Endothelial cell of umbilical vein (primary cell): ENCODE data around the gene ULBP1. TPM values are rescaled to one million over a fixed set of nuclear protein-coding genes. Genes with fewer than 3 reads are reported as not detected.
A peak's percentile ranks its signal among the peaks of the same experiment; 100 is the strongest.

ENCODE experiments used
- BruUV-seq: library from RNA; stranded (reverse); fragments of 400-500 nt; replicated peaks from 2 replicates; lab custom pipeline; 2021; lab: Mats Ljungman, UMichigan
- CTCF ChIA-PET: fragments of 300-600, 350-600 bp; sonication (Branson Sonifier 250); formaldehyde crosslinking; loops from one replicate; lab custom pipeline; 2021; ENCODE audit warnings: antibody characterized with exemption, inconsistent platforms; lab: Charles Lee
- POLR2A ChIA-PET: fragments of 300-600, 350-600 bp; sonication (Branson Sonifier 250); formaldehyde crosslinking; loops from one replicate; lab custom pipeline; 2021; ENCODE audit warnings: antibody characterized with exemption, inconsistent platforms; lab: Charles Lee
- DNase-seq: peaks from one replicate; pipeline ENCODE4 v3.0.0-alpha.2; 2011; ENCODE audit warnings: low read depth, low spot score
- FAIRE-seq: peaks from 2 replicates; lab custom pipeline; 2011; peaks lifted over from hg19 to GRCh38; lab: Jason Lieb, UNC
- H2AFZ ChIP-seq: 2 replicates; pipeline ENCODE4 v1.6.0; 2012; ENCODE audit warnings: low read depth, low read length, control low read depth, inconsistent platforms
- H3K27ac ChIP-seq: 2 replicates; pipeline ENCODE4 v1.5.1; 2011; ENCODE audit warnings: low read depth, mild to moderate bottlenecking, control low read depth, low read length, moderate library complexity; ENCODE audit not compliant: insufficient read depth
- H3K27me3 ChIP-seq, 2 experiments: 2 replicates each; pipeline versions ENCODE4 v1.6.0 to v1.6.1; 2011; ENCODE audit warnings: low read length in 2 of 2, mixed read lengths in 1 of 2; ENCODE audit not compliant: control insufficient read depth in 2 of 2, insufficient read depth in 2 of 2
- H3K36me3 ChIP-seq, 2 experiments: 2 replicates in 1 of 2; 3 replicates in 1 of 2; pipeline ENCODE4 v1.5.1; 2011; ENCODE audit warnings: low read length in 2 of 2, mild to moderate bottlenecking in 1 of 2, moderate library complexity in 1 of 2; ENCODE audit not compliant: control insufficient read depth in 2 of 2, insufficient read depth in 2 of 2; ENCODE audit errors: extremely low read depth in 1 of 2
- H3K4me1 ChIP-seq: 3 replicates; pipeline ENCODE4 v1.5.1; 2011; ENCODE audit warnings: mild to moderate bottlenecking, low read length; ENCODE audit not compliant: control insufficient read depth, insufficient read depth; ENCODE audit errors: extremely low read depth
- H3K4me2 ChIP-seq: 2 replicates; pipeline ENCODE4 v1.6.1; 2011; ENCODE audit warnings: low read length, control low read depth, mixed read lengths; ENCODE audit not compliant: insufficient read depth
- H3K4me3 ChIP-seq, 3 experiments: fragments of 200-600 bp in 1 of 3; sonication (generic), shearing (Covaris generic) in 1 of 3; replicated peaks in 1 of 3; 2 replicates each; pipeline ENCODE4 v1.5.1; 2011 to 2016; ENCODE audit warnings: control low read depth in 3 of 3, low read length in 3 of 3, mild to moderate bottlenecking in 2 of 3, inconsistent platforms in 1 of 3, low read depth in 1 of 3, moderate library complexity in 1 of 3; ENCODE audit not compliant: insufficient read depth in 1 of 3
- H3K79me2 ChIP-seq: 2 replicates; pipeline ENCODE4 v1.6.0; 2012; ENCODE audit warnings: low read length, inconsistent platforms; ENCODE audit not compliant: control insufficient read depth, insufficient read depth
- H3K9ac ChIP-seq: replicated peaks from 2 replicates; pipeline ENCODE3; 2011; ENCODE audit warnings: low read length, control low read depth; ENCODE audit not compliant: insufficient read depth; ENCODE audit errors: extremely low read depth
- H3K9me1 ChIP-seq: replicated peaks from 3 replicates; pipeline ENCODE4 v1.6.0; 2011; ENCODE audit warnings: mild to moderate bottlenecking, low read length; ENCODE audit not compliant: control insufficient read depth, insufficient read depth; ENCODE audit errors: extremely low read depth
- H3K9me3 ChIP-seq: replicated peaks from 2 replicates; pipeline ENCODE4 v1.5.1; 2012; ENCODE audit warnings: low read length, inconsistent platforms; ENCODE audit not compliant: control insufficient read depth, insufficient read depth
- H4K20me1 ChIP-seq: replicated peaks from 2 replicates; pipeline ENCODE3; 2011; ENCODE audit warnings: mild to moderate bottlenecking, low read length; ENCODE audit not compliant: control insufficient read depth, insufficient read depth; ENCODE audit errors: extremely low read depth
- EZH2 ChIP-seq: IDR thresholded peaks from 2 replicates; pipeline ENCODE4 v1.6.1; 2012; ENCODE audit warnings: borderline replicate concordance, low read depth, mild to moderate bottlenecking, moderate library complexity, low read length, inconsistent platforms; ENCODE audit not compliant: severe bottlenecking
- FOS ChIP-seq: IDR thresholded peaks from 2 replicates; pipeline ENCODE4 v1.6.1; 2011; ENCODE audit warnings: mild to moderate bottlenecking, low read length, moderate library complexity, borderline replicate concordance; ENCODE audit not compliant: insufficient read depth
- GATA2 ChIP-seq: IDR thresholded peaks from 2 replicates; pipeline ENCODE4 v1.7.0; 2011; ENCODE audit warnings: low read depth, mild to moderate bottlenecking, moderate library complexity, mixed read lengths, low read length; ENCODE audit not compliant: insufficient read length, insufficient read depth
- JUN ChIP-seq: IDR thresholded peaks from 2 replicates; pipeline ENCODE4 v1.6.1; 2011; ENCODE audit warnings: borderline replicate concordance, low read depth; ENCODE audit not compliant: insufficient read length, insufficient read depth
- MYC ChIP-seq: IDR thresholded peaks from one replicate; pipeline ENCODE4 v1.6.1; 2011; ENCODE audit warnings: mild to moderate bottlenecking, low read depth, low read length
- POLR2A ChIP-seq: IDR thresholded peaks from 2 replicates; pipeline ENCODE4 v1.6.1; 2012; ENCODE audit warnings: low read depth, mild to moderate bottlenecking, control low read depth, low read length
- POLR2AphosphoS5 ChIP-seq: IDR thresholded peaks from 2 replicates; pipeline ENCODE4 v1.6.1; 2012; ENCODE audit warnings: low read depth, mild to moderate bottlenecking, control low read depth, low read length, moderate library complexity; ENCODE audit not compliant: insufficient read depth
- dilution Hi-C: fragments of 300-500 bp; cut with MboI; formaldehyde crosslinking; loops from one replicate; pipeline ENCODE4 v1.15.0; 2019; ENCODE audit warnings: low sequenced_read_pairs; ENCODE audit not compliant: extremely low pct_ligation_motif_present
- intact Hi-C: fragments of 100-400 bp; cut with micrococcal nuclease; formaldehyde crosslinking; loops from one replicate; pipeline ENCODE4 v1.10.0; 2022
- polyA plus RNA-seq, 4 experiments: library from polyadenylated mRNA; depleted of rRNA in 3 of 4; stranded (reverse) in 3 of 4; unstranded in 1 of 4; fragments of >200 nt; gene quantifications; 2 replicates each; pipeline versions ENCODE4 v1.2.1 to v1.2.3, GENCODE V29; 2011 to 2012; ENCODE audit warnings: missing spikeins in 1 of 4
- total RNA-seq: library from RNA; stranded (reverse); gene quantifications from 2 replicates; pipeline ENCODE4 v1.2.3, GENCODE V29; 2021
- TF ChIP-seq, protein P1 (sequence below): IDR thresholded peaks from 2 replicates; pipeline ENCODE4 v1.6.1; 2011; ENCODE audit not compliant: insufficient read depth, insufficient read length
- TF ChIP-seq, protein P2 (sequence below), 2 donors: IDR thresholded peaks; 1 replicate in 1 of 2; 2 replicates in 1 of 2; pipeline ENCODE4 v1.5.1; 2011; ENCODE audit warnings: low read length in 2 of 2, mild to moderate bottlenecking in 2 of 2, moderate library complexity in 2 of 2, control low read depth in 1 of 2, inconsistent platforms in 1 of 2, low read depth in 1 of 2; ENCODE audit not compliant: insufficient read depth in 1 of 2; ENCODE audit errors: extremely low read depth in 1 of 2

Gene ULBP1
- total and polyA plus RNA-seq, 2 donors (not counting 3 experiments of a cell fraction or from before 2014, with no cell fraction given): 0.33 to 1.4 TPM

DNA sequence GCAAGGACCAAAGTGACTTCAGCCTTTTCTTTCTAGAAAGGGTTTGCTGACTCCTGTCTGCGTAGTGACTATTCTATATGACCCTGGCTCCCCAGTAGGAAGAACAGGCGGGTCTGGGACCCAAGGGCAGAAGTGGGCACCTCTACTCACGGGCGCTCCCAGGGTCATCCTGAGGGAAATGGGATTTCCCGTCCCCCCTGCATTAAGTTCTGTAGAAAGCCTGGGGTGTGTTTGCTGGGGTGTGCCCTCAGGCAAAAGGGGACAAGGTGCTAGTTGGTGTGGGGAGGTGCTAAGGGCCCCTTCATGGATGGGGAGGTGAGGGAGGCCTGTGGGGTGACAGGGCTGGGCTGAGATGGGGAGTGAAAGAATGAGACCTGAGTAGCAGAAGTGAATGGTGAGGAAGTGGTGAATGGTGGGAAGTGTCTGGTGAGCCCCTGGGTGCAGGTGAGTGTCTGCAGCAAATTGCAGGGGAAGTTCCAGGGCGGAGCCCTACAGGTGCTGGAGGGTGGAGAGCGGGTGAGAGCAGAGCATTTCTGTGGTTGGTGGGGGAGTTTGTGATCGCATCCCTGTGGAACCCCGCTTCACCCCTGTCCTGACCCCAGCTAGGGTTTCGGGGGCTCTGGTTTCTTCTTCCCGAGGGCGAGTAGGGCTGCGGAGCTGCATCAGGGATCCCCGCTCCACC is 40.5 kb downstream of the ULBP1 start:
- no peaks in the 10 kb centered on the region for H3K9me3 ChIP-seq
- no TSS peak for BruUV-seq
- FAIRE-seq (no peak), DNase-seq (no peak)
- no peaks in the 10 kb centered on the region for H3K9me1 ChIP-seq
- intact Hi-C loops: loop anchor here (2.0 kb wide), 1 partner anchor 39 kb away; no protein-coding TSS in a partner anchor
- peaks cover 2% of the 10 kb centered on the region for H3K4me1 ChIP-seq
- H3K4me3 ChIP-seq: peak overlapping the region in 1 of 3 experiments; percentile 82
- no peak for TF ChIP-seq MYC
- peak; percentile 42 for TF ChIP-seq EZH2
- peak overlapping the region; percentile 31 for H3K4me2 ChIP-seq
- ChIA-PET POLR2A (no interaction called here), CTCF (interaction anchor here (1.0 kb wide), 1 partner anchor 12 kb away, joined by 5 read pairs; no protein-coding TSS in a partner anchor)
- H3K9ac ChIP-seq: no peak overlapping the region
- no peaks in the 10 kb centered on the region for H4K20me1 ChIP-seq
- H3K79me2 ChIP-seq: no peaks in the 10 kb centered on the region
- H3K27me3 ChIP-seq: peaks cover 4 to 8% of the 10 kb centered on the region in 2 experiments
- dilution Hi-C loops: no loop called here
- H3K27ac ChIP-seq: no peak overlapping the region
- H2AFZ ChIP-seq: peak overlapping the region; percentile 97
- no peaks in the 10 kb centered on the region for H3K36me3 ChIP-seq

DNA sequence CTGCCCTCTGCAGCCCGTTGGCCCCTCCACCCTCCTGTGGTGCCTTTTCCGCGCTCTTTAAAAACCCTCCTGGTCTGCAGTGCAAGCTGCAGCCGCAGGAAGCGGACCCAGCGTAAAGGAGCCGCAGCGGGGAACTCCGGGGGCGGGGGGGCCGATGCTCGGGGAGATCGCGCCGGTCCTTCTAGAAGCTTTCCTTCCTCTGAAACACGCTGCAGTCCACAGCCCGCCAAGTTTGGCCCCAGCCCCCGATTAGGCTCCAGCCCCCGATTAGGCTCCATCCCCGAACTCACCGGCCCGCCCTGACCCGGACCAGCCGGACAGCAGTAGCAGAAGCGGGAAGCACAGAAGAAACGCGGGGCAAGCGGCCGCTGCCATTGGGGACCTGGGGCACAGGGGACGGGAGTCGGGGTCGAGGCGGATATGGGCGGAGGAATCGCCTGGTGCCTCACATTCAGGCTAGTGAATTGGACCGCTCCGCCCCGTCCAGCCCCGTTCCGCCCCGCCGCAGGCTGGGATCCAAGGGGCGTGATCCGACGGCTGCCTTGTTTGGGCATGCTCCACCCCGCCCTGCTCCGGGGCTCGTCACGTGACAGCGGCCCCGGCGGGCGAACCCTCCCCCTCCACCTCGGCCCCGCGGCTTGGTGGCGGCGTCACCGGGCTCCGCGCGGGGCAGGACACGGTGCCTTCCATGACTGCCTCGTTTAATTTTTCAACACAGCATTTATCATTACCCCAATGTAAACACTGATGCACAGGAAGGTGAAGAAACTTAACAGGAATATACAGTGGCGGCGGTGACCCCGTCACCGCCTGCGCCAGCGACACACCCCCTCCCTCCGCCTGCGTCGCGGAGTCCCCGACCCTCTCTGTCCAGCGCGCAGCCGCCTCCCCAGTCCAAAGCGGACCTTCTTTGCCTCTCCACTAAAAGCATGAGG is 41.3 kb downstream of the ULBP1 start:
- CTCF ChIA-PET: interaction anchor here (1.0 kb wide), 1 partner anchor 11 kb away, joined by 5 read pairs; no protein-coding TSS in a partner anchor
- Histone ChIP-seq H3K4me1 (peaks cover 2% of the 10 kb centered on the region), H3K27ac (no peak overlapping the region), H3K9ac (no peak overlapping the region), H3K27me3 (peaks cover 8 to 13% of the 10 kb centered on the region in 2 experiments), H3K4me2 (peak overlapping the region; percentile 68), H2AFZ (peak overlapping the region; percentile 97), H3K36me3 (no peaks in the 10 kb centered on the region), H3K9me1 (no peaks in the 10 kb centered on the region), H4K20me1 (no peaks in the 10 kb centered on the region), H3K79me2 (no peaks in the 10 kb centered on the region), H3K9me3 (no peaks in the 10 kb centered on the region), H3K4me3 (peak overlapping the region; percentile 28 to 82 (median 50))
- POLR2A ChIA-PET: no interaction called here
- TF ChIP-seq, protein P1, sequence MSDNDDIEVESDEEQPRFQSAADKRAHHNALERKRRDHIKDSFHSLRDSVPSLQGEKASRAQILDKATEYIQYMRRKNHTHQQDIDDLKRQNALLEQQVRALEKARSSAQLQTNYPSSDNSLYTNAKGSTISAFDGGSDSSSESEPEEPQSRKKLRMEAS: peak; percentile 76
- TF ChIP-seq GATA2 (no peak), MYC (no peak), FOS (no peak), POLR2A (peak; percentile 39), POLR2AphosphoS5 (peak; percentile 17), EZH2 (peak; percentile 13), JUN (no peak)
- TF ChIP-seq, protein P2, sequence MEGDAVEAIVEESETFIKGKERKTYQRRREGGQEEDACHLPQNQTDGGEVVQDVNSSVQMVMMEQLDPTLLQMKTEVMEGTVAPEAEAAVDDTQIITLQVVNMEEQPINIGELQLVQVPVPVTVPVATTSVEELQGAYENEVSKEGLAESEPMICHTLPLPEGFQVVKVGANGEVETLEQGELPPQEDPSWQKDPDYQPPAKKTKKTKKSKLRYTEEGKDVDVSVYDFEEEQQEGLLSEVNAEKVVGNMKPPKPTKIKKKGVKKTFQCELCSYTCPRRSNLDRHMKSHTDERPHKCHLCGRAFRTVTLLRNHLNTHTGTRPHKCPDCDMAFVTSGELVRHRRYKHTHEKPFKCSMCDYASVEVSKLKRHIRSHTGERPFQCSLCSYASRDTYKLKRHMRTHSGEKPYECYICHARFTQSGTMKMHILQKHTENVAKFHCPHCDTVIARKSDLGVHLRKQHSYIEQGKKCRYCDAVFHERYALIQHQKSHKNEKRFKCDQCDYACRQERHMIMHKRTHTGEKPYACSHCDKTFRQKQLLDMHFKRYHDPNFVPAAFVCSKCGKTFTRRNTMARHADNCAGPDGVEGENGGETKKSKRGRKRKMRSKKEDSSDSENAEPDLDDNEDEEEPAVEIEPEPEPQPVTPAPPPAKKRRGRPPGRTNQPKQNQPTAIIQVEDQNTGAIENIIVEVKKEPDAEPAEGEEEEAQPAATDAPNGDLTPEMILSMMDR (IDR thresholded peaks at IDR 0.05; ENCODE audit: extremely low read depth in 1 of 2, insufficient read depth in 1 of 2, low read depth in 1 of 2, low read length in 2 of 2): peak in 1 of 2 donors; percentile 32
- DNase-seq (peak; percentile 89), FAIRE-seq (peak; percentile 94)
- dilution Hi-C loops: no loop called here
- no TSS peak for BruUV-seq
- intact Hi-C loops: loop anchor here (1.0 to 2.0 kb wide), 3 partner anchors 40 to 64 kb away; partner anchors contain the start of gene ULBP3
